ENCODE measurements around the gene USF3.

DNA sequence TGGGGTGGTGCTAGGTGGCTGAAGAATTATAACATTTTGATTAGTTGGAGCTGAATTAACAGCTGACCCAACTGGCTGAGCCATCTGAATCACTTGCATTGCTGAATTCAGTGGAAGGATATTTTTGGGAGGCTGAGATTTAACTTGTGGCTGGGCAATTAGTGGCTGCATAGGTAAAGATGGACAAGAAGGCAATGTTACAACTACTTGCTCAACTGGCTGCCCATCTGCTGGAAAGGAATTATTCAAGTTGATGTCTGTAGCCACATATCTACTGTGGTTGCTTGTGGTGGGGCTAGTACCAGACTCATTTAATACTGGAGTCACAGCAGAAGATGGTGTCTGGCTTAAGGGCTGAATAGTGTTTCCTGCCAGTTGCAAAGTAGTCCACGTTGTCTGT lies 36.4 kb downstream of the USF3 start:
- TF ChIP-seq, protein P1, sequence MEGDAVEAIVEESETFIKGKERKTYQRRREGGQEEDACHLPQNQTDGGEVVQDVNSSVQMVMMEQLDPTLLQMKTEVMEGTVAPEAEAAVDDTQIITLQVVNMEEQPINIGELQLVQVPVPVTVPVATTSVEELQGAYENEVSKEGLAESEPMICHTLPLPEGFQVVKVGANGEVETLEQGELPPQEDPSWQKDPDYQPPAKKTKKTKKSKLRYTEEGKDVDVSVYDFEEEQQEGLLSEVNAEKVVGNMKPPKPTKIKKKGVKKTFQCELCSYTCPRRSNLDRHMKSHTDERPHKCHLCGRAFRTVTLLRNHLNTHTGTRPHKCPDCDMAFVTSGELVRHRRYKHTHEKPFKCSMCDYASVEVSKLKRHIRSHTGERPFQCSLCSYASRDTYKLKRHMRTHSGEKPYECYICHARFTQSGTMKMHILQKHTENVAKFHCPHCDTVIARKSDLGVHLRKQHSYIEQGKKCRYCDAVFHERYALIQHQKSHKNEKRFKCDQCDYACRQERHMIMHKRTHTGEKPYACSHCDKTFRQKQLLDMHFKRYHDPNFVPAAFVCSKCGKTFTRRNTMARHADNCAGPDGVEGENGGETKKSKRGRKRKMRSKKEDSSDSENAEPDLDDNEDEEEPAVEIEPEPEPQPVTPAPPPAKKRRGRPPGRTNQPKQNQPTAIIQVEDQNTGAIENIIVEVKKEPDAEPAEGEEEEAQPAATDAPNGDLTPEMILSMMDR (IDR thresholded peaks at IDR 0.05) = no peak
- TF ChIP-seq POLR2A (IDR thresholded peaks at IDR 0.05) (no peak), EP300 (IDR thresholded peaks at IDR 0.05) (no peak)

Measured in ovary (tissue), 3 donors.